GM12865 (cell line): ENCODE data around the gene G6PC3.
"Not testable (repeated sequence)": the region's sequence is repeated elsewhere in the genome, so short reads cannot be mapped to it uniquely, and the experiment has no call there.

Experiments
- DNase-seq: peaks from one replicate; pipeline ENCODE4 v3.0.0; 2010; ENCODE audit warnings: low read depth
- H3K4me3 ChIP-seq: 2 replicates; pipeline ENCODE4 v1.5.1; 2011; ENCODE audit warnings: mild to moderate bottlenecking, low read depth, low read length, control low read depth
- CTCF ChIP-seq: IDR thresholded peaks from 2 replicates; pipeline ENCODE4 v1.5.1; 2011; ENCODE audit warnings: low read length, control low read depth, low read depth, inconsistent platforms; ENCODE audit not compliant: insufficient read depth; ENCODE audit errors: missing control alignments

Gene G6PC3

GRCh38 chr17:44044071-44044470 is 26.5 kb upstream of the G6PC3 start:
- DNase-seq: no peak
- no peak for TF ChIP-seq CTCF
- H3K4me3 ChIP-seq: no peak overlapping the region

DNA sequence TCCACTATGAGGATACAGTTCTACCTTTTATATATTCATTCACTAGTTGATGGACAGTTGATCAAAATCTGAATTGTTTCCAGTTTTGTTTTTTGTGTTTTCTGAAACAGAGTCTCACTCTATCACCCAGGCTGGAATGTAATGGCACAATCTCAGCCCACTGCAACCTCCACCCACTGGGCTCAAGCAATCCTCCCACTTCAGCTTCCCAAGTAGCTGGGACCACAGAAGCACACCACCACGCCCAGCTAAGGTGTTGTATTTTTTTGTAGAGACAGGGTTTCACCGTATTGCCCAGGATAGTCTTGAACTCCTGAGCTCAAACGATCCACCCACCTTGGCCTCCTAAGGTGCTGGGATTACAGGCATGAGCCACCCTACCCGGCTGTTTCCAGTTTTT is 25.0 kb upstream of the G6PC3 start:
- DNase-seq: no peak
- no peak overlapping the region for H3K4me3 ChIP-seq
- no peak for TF ChIP-seq CTCF

DNA sequence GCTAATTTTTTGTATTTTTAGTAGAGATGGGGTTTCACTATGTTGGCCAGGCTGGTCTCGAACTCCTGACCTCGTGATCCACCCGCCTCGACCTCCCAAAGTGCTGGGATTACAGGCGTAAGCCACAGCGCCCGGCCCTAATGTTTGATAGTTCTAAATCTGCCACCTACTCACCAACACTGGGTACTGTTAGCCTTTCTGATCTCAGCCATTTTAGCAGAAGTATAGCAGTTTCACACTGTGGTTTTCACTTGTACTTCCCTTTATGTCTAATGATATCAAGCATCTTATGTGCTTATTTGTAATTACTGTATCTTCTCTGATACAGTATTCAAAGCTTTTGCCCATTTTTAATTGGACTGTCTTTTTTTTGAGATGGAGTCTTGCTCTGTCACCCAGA is 23.6 kb upstream of the G6PC3 start:
- not testable (repeated sequence) for H3K4me3 ChIP-seq, DNase-seq

DNA sequence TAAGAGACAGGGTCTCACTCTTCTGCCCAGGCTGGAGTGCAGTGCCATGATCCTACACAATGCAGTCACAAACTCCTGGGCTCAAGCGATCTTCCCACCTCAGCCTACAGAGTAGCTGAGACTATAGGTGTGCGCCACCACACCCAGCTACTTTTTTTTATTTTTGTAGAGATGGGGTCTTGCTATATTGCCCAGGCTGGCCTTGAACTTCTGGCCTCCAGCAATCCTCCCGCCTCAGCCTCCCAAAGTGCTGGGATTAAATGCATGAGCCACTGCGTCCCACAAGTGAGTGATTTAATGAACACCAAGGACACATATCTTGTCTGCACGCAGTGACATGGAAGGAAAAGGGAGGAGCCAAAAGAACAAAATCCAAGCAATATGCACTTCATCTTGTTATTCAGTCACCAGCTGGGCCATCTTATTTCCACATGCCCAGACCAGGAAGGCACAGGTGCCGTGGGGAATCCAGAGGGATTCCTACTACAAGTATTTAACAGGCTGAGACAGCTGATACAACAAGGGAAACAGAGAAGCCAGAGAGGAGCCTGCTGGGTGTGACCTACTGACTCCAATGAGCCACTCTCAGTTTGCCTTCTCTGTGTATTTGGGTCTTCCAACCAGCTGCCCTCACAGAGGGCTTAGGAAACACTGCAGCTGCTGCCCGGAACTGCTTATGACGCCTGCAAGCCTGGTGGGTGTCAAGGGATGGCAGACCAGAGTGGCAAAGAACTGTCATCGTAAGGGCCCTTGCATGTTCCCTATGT is 21.1 kb upstream of the G6PC3 start:
- no peak for TF ChIP-seq CTCF
- H3K4me3 ChIP-seq: no peak overlapping the region
- DNase-seq: no peak

DNA sequence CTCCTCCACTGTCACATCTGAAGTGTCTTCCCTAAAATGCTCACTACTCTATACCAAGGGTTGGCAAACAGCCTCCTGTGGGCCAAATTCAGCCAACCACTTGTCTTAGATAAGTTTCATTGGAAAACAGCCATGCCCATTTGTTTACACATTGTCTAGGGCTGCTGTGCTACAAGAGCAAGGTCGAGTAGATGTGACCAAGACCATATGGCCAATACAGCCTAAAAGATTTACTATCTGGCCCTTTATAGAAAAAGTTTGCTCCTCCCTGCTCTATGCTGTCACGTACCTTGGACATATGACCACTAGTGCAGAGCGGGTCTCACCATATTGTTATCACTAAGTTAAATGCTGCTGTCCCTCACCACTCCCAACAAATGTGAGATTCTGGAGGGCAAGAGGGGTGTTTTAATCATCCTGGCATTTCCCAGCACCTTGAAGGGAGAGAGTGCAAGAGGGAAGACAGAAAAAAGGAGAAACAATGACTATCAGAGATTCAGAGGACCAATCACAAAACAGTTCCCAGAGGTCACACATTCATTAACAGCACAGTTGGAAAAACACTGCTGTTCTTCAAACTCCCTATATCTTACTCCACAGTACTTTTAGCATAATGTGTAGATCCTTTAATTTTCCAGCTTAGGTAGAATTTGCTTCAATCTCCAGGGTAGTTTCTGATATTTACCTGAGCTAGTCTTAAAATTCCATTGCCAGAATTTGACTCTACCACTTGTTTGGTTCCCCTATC is 17.2 kb upstream of the G6PC3 start:
- H3K4me3 ChIP-seq: no peak overlapping the region
- no peak for DNase-seq
- no peak for TF ChIP-seq CTCF

GRCh38 chr17:44059101-44059892 is 11.2 kb upstream of the G6PC3 start:
- DNase-seq: no peak
- no peak overlapping the region for H3K4me3 ChIP-seq
- TF ChIP-seq CTCF: no peak

DNA sequence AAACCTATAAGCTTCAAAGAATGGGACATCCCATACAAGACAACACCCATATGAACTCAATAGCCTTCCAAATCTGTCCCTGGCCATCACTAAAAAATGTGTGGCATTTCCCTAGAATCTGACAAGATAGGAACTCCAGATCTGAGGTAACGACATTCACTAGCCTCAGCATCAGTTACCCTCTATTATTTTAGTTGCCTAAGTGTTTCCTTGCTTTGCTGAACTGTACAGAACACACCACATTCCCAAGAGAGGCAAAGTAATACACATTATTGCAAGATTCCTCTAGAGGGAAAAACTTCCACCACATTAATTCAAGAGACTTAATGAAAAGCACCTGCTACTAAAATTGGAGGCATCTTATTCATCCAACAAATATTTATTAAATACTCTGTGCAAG is 9.1 kb upstream of the G6PC3 start:
- no peak overlapping the region for H3K4me3 ChIP-seq
- DNase-seq: no peak
- no peak for TF ChIP-seq CTCF
